K562 (cell line): ENCODE data around the gene TRIM2. TPM values are rescaled to one million over a fixed set of nuclear protein-coding genes. Genes with fewer than 3 reads are reported as not detected.

Experiments used
- ATAC-seq: fragments of 200-7000 bp; cut with Tn5 transposase; 3 replicates; pipeline ENCODE4 v1.9.1; 2020; ENCODE audit warnings: moderate library complexity
- BruUV-seq: library from RNA; stranded (reverse); fragments of 400-500 nt; replicated peaks from 2 replicates; lab custom pipeline; 2021; lab: Mats Ljungman, UMichigan
- CTCF ChIA-PET: fragments of 300-600 bp; formaldehyde crosslinking; extraction: SDS; loops from one replicate; lab custom pipeline; 2021; ENCODE audit warnings: low intra/inter-chr PET ratio; lab: Yijun Ruan, JAX
- POLR2A ChIA-PET: fragments of 300-600, 350-650 bp; sonication (Branson Sonifier 250); formaldehyde crosslinking; extraction: SDS; loops from one replicate; lab custom pipeline; 2021; ENCODE audit warnings: antibody characterized with exemption, inconsistent platforms; lab: Yijun Ruan, JAX
- DNase-seq, 4 experiments: peaks; one replicate each; pipeline versions ENCODE4 v3.0.0 to v3.0.0-alpha.2; 2011 to 2018; ENCODE audit warnings: low spot score in 3 of 4, mixed read lengths in 3 of 4; ENCODE audit errors: extremely low read depth in 1 of 4
- FAIRE-seq: peaks from 2 replicates; lab custom pipeline; 2011; peaks lifted over from hg19 to GRCh38; lab: Jason Lieb, UNC
- H2AFZ ChIP-seq: 2 replicates; pipeline ENCODE4 v1.6.0; 2011; ENCODE audit warnings: low read depth, low read length, control low read depth, inconsistent platforms
- H3K27ac ChIP-seq: fragments of 200-600 bp; 3 replicates; pipeline ENCODE4 v1.8.0; 2011; ENCODE audit warnings: low read depth, mild to moderate bottlenecking, control low read depth, inconsistent platforms, low read length, moderate library complexity, mixed read lengths; ENCODE audit errors: extremely low read depth
- H3K27me3 ChIP-seq, 2 experiments: fragments of 300-600 bp in 1 of 2; 2 replicates in 1 of 2; 3 replicates in 1 of 2; pipeline versions ENCODE4 v1.6.0 to v1.8.0; 2011; ENCODE audit warnings: inconsistent platforms in 2 of 2, low read length in 2 of 2, mild to moderate bottlenecking in 1 of 2, mixed read lengths in 1 of 2, moderate library complexity in 1 of 2; ENCODE audit not compliant: control insufficient read depth in 2 of 2, insufficient read depth in 2 of 2
- H3K36me3 ChIP-seq: fragments of 300-600 bp; 3 replicates; pipeline ENCODE4 v1.8.0; 2011; ENCODE audit warnings: mild to moderate bottlenecking, low read length, inconsistent platforms; ENCODE audit not compliant: control insufficient read depth, insufficient read depth
- H3K4me1 ChIP-seq, 2 experiments: fragments of 200-600 bp in 1 of 2; replicated peaks in 1 of 2; 2 replicates in 1 of 2; 3 replicates in 1 of 2; pipeline versions ENCODE4 v1.5.1 to v1.8.0; 2011; ENCODE audit warnings: inconsistent platforms in 2 of 2, low read length in 2 of 2, mild to moderate bottlenecking in 1 of 2, mixed read lengths in 1 of 2, moderate library complexity in 1 of 2; ENCODE audit not compliant: control insufficient read depth in 2 of 2, insufficient read depth in 2 of 2
- H3K4me2 ChIP-seq: 2 replicates; pipeline ENCODE4 v1.6.1; 2011; ENCODE audit warnings: low read length, control low read depth, inconsistent platforms, mixed read lengths; ENCODE audit not compliant: insufficient read depth
- H3K4me3 ChIP-seq: fragments of 200-600 bp; sonication (generic), shearing (Covaris generic); 2 replicates; pipeline ENCODE4 v1.5.1; 2016; ENCODE audit warnings: control low read depth, inconsistent platforms
- H3K79me2 ChIP-seq: fragments of 200-600 bp; 3 replicates; pipeline ENCODE4 v1.8.0; 2011; ENCODE audit warnings: low read length, inconsistent platforms; ENCODE audit not compliant: control insufficient read depth, insufficient read depth
- H3K9ac ChIP-seq, 2 experiments: 2 replicates each; pipeline versions ENCODE4 v1.6.0 to v1.6.1; 2011; ENCODE audit warnings: low read depth in 2 of 2, low read length in 2 of 2, control low read depth in 1 of 2, inconsistent platforms in 1 of 2, mild to moderate bottlenecking in 1 of 2, mixed read lengths in 1 of 2; ENCODE audit not compliant: insufficient read depth in 1 of 2
- H3K9me1 ChIP-seq: one replicate; pipeline ENCODE4 v1.6.0; 2011; ENCODE audit warnings: inconsistent platforms, mild to moderate bottlenecking, low read length, moderate library complexity; ENCODE audit not compliant: control insufficient read depth, insufficient read depth
- H3K9me3 ChIP-seq: replicated peaks from 2 replicates; pipeline ENCODE4 v1.5.1; 2011; ENCODE audit warnings: low read depth, low read length, inconsistent platforms; ENCODE audit not compliant: control insufficient read depth, insufficient read depth
- H4K20me1 ChIP-seq: replicated peaks from 2 replicates; pipeline ENCODE4 v1.6.1; 2011; ENCODE audit warnings: low read length, inconsistent platforms, mixed read lengths; ENCODE audit not compliant: control insufficient read depth, insufficient read depth
- CEBPG ChIP-seq, 3 experiments: fragments of 200-800 bp in 1 of 3; sonication (Bioruptor generic) in 1 of 3; sonication (generic) in 1 of 3; formaldehyde crosslinking in 1 of 3; IDR thresholded peaks in 2 of 3; conservative IDR thresholded peaks in 1 of 3; 2 replicates each; pipeline versions ENCODE4 v1.6.1 to v1.8.0; 2016 to 2022; ENCODE audit warnings: missing compliant biosample characterization in 2 of 3, missing genetic modification characterization in 2 of 3, mild to moderate bottlenecking in 1 of 3, missing genetic modification reagents in 1 of 3
- FOXK1 ChIP-seq: sonication (generic); formaldehyde crosslinking; IDR thresholded peaks from 2 replicates; pipeline ENCODE4 v1.8.0; 2022; ENCODE audit warnings: missing genetic modification reagents, mild to moderate bottlenecking, borderline replicate concordance
- RBM14 ChIP-seq: fragments of 200-400 bp; formaldehyde crosslinking; IDR thresholded peaks from 2 replicates; pipeline ENCODE4 v1.6.1; 2018; ENCODE audit warnings: low read depth, mild to moderate bottlenecking, low read length, moderate library complexity, borderline replicate concordance; ENCODE audit not compliant: insufficient read depth
- RCOR1 ChIP-seq, 2 experiments: IDR thresholded peaks; 2 replicates each; pipeline ENCODE4 v1.6.1; 2012; ENCODE audit warnings: low read depth in 2 of 2, low read length in 2 of 2, borderline replicate concordance in 1 of 2, improper control_type of control experiment in 1 of 2
- SAFB ChIP-seq: fragments of 200-400 bp; formaldehyde crosslinking; IDR thresholded peaks from 2 replicates; pipeline ENCODE4 v1.6.1; 2017; ENCODE audit warnings: low read depth, low read length, borderline replicate concordance
- SP2 ChIP-seq: IDR thresholded peaks from 2 replicates; pipeline ENCODE4 v1.6.1; 2011; ENCODE audit warnings: mild to moderate bottlenecking, low read depth, low read length, moderate library complexity; ENCODE audit not compliant: poor library complexity, severe bottlenecking; ENCODE audit errors: extremely low read depth
- WGBS: fragments of 100-300 bp; shearing (Covaris generic); methylation state at CpG from one replicate; pipeline ENCODE4 v1.1.6; 2016; ENCODE audit warnings: low coverage, mixed read lengths; ENCODE audit not compliant: insufficient coverage; ENCODE audit errors: missing lambda C conversion rate; 5-methylcytosine and 5-hydroxymethylcytosine counted together
- in situ Hi-C: fragments of 300-500 bp; cut with MboI; formaldehyde crosslinking; loops from 4 replicates; pipeline ENCODE4 v1.15.0; 2018; ENCODE audit warnings: inconsistent platforms, mixed read lengths
- intact Hi-C: fragments of 100-400 bp; cut with micrococcal nuclease; formaldehyde crosslinking; loops from 2 replicates; pipeline ENCODE4 v1.14.2; 2022
- polyA plus RNA-seq, 8 experiments: library from polyadenylated mRNA; depleted of rRNA in 4 of 8; stranded (reverse) in 5 of 8; unstranded in 3 of 8; fragments of >200 nt; fragmentation: Nextera tagmentation in 2 of 8; fragmentation: Illumina TruSeq in 1 of 8; extraction: Ambion mirVana in 2 of 8; extraction: Trizol in 1 of 8; gene quantifications; 2 replicates each; pipeline versions ENCODE4 v1.2.1 to v1.2.3, GENCODE V29; 2011 to 2014; ENCODE audit warnings: inconsistent platforms in 1 of 8, missing spikeins in 1 of 8
- total RNA-seq, 7 experiments: library from RNA; depleted of rRNA in 6 of 7; stranded (reverse); fragments of >200 nt in 6 of 7; fragmentation: Illumina TruSeq in 2 of 7; extraction: Trizol in 2 of 7; gene quantifications; 2 replicates each; pipeline versions ENCODE4 v1.2.1 to v1.2.3, GENCODE V29; 2011 to 2021; ENCODE audit warnings: low replicate concordance in 1 of 7

The TRIM2 gene
- total and polyA plus RNA-seq, 9 of the 15 experiments (the other 6 are each of a cell fraction or from before 2014, with no cell fraction given), result 0.01 to 0.41 (median 0.13) TPM; not detected in 1

- no peak for TF ChIP-seq SP2
Observed at GRCh38 chr4:153241970-153242838, 38.0 kb downstream of the TRIM2 start.

GRCh38 chr4:153242839-153243324 is 38.6 kb downstream of the TRIM2 start:
- Histone ChIP-seq H3K4me2 (no peak overlapping the region), H3K79me2 (no peaks in the 10 kb centered on the region), H3K4me1 (no peaks in the 10 kb centered on the region), H2AFZ (no peak overlapping the region), H3K9me3 (no peaks in the 10 kb centered on the region), H3K9ac (no peak overlapping the region)
- BruUV-seq, result no TSS peak
- ATAC-seq (no peak), FAIRE-seq (no peak)
- 0% methylated on average over 3 of the region's 3 CpGs for WGBS
- TF ChIP-seq RBM14 (no peak), SAFB (no peak), RCOR1 (IDR thresholded peaks at IDR 0.05; ENCODE audit: borderline replicate concordance in 1 of 2, low read depth in 2 of 2, low read length in 2 of 2) (no peak), FOXK1 (CRISPR knock-in tag) (no peak), CEBPG (CRISPR knock-in tag; IDR thresholded peaks at IDR 0.05) (no peak), CEBPG (tag; conservative IDR thresholded peaks at IDR 0.05 in 1 of 2, IDR thresholded peaks at IDR 0.05 in 1 of 2) (no peak)
- TF ChIP-seq, all 486 proteins: peak for 0
- ChIA-PET POLR2A (no interaction called here), CTCF (no interaction called here)
- Histone ChIP-seq H3K36me3 (no peaks in the 10 kb centered on the region), H4K20me1 (no peaks in the 10 kb centered on the region), H3K27ac (no peak overlapping the region), H3K27me3 (peaks cover 9 to 36% of the 10 kb centered on the region in 2 experiments), H3K4me3 (no peak overlapping the region), H3K9me1 (no peaks in the 10 kb centered on the region)
- no peak for DNase-seq
- in situ Hi-C loops, result no loop called here
- intact Hi-C loops, result no loop called here

More at GRCh38 chr4:153241970-153242838, 38.0 kb downstream of the TRIM2 start:
- no peaks in the 10 kb centered on the region for H3K9me1 ChIP-seq
- DNase-seq, result no peak
- H3K36me3 ChIP-seq, result no peaks in the 10 kb centered on the region
- POLR2A ChIA-PET, result no interaction called here
- no peaks in the 10 kb centered on the region for H3K79me2 ChIP-seq
- no peaks in the 10 kb centered on the region for H3K4me1 ChIP-seq
- H3K27me3 ChIP-seq, result peaks cover 11 to 36% of the 10 kb centered on the region in 2 experiments
- H2AFZ ChIP-seq, result no peak overlapping the region
- no peak overlapping the region for H3K4me2 ChIP-seq
- CTCF ChIA-PET, result no interaction called here
- in situ Hi-C loops, result no loop called here
- H3K9me3 ChIP-seq, result no peaks in the 10 kb centered on the region
- no peak for ATAC-seq
- no peak overlapping the region for H3K9ac ChIP-seq
- under 1% methylated on average over 13 of the region's 13 CpGs for WGBS
- intact Hi-C loops, result no loop called here
- no peak overlapping the region for H3K4me3 ChIP-seq
- H3K27ac ChIP-seq, result no peak overlapping the region
- no peaks in the 10 kb centered on the region for H4K20me1 ChIP-seq
- no peak for FAIRE-seq
- BruUV-seq, result no TSS peak
